ENCODE data around the gene C3orf52.

GRCh38 chr3:112115161-112115739 is 29.1 kb downstream of the C3orf52 start:
- no peak for TF ChIP-seq CTCF (IDR thresholded peaks at IDR 0.05; ENCODE audit: borderline replicate concordance, extremely low read depth, low read length, poor library complexity, severe bottlenecking)
- TF ChIP-seq EZH2 (IDR thresholded peaks at IDR 0.05; ENCODE audit: borderline replicate concordance, low read depth, low read length, severe bottlenecking): no peak
